GM13976 (cell line): Measurements from ENCODE around the gene CALN1.

ENCODE experiments used
- DNase-seq: peaks from one replicate; pipeline ENCODE4 v3.0.0; 2012; ENCODE audit warnings: low spot score
- CTCF ChIP-seq: IDR thresholded peaks from 2 replicates; pipeline ENCODE4 v1.5.1; 2012; ENCODE audit warnings: borderline replicate concordance, mild to moderate bottlenecking; ENCODE audit not compliant: insufficient read depth; ENCODE audit errors: extremely low read depth, missing control alignments, control extremely low read depth
- in situ Hi-C: fragments of 300-500 bp; cut with MboI; formaldehyde crosslinking; loops from one replicate; pipeline ENCODE4 v1.12.0; 2022; ENCODE audit warnings: low sequenced_read_pairs, mixed read lengths, inconsistent platforms; ENCODE audit not compliant: unreplicated experiment

CALN1 gene

GRCh38 chr7:71775648-71776047 lies 636.5 kb downstream of the CALN1 start:
- no peak for TF ChIP-seq CTCF
- no peak for DNase-seq
- in situ Hi-C loops = no loop called here

GRCh38 chr7:71772779-71773178 lies 639.4 kb downstream of the CALN1 start:
- in situ Hi-C loops = loop anchor here (25.0 kb wide), 2 partner anchors 715 to 1140 kb away; no protein-coding TSS in a partner anchor

GRCh38 chr7:71770269-71770907 lies 641.8 kb downstream of the CALN1 start:
- no peak for DNase-seq
- in situ Hi-C loops = loop anchor here (25.0 kb wide), 2 partner anchors 717 to 1142 kb away; no protein-coding TSS in a partner anchor

More at GRCh38 chr7:71772779-71773178, 639.4 kb downstream of the CALN1 start:
- TF ChIP-seq CTCF = no peak
- no peak for DNase-seq

GRCh38 chr7:71769326-71769725 lies 642.8 kb downstream of the CALN1 start:
- no peak for DNase-seq
- in situ Hi-C loops = loop anchor here (25.0 kb wide), 2 partner anchors 718 to 1143 kb away; no protein-coding TSS in a partner anchor
- no peak for TF ChIP-seq CTCF

More at GRCh38 chr7:71770269-71770907, 641.8 kb downstream of the CALN1 start:
- no peak for TF ChIP-seq CTCF

- no peak for DNase-seq
- in situ Hi-C loops = loop anchor here (25.0 kb wide), 2 partner anchors 719 to 1144 kb away; no protein-coding TSS in a partner anchor
- no peak for TF ChIP-seq CTCF
Observed at GRCh38 chr7:71768450-71768849, 643.7 kb downstream of the CALN1 start.

GRCh38 chr7:71766016-71766415 lies 646.1 kb downstream of the CALN1 start:
- DNase-seq = no peak
- in situ Hi-C loops = loop anchor here (25.0 kb wide), 2 partner anchors 721 to 1146 kb away; no protein-coding TSS in a partner anchor
- TF ChIP-seq CTCF = no peak
